Panc1 (cell line): ENCODE measurements around the gene CNNM2.

Experiments used
- POLR2AphosphoS5 ChIP-seq: IDR thresholded peaks from 2 replicates; pipeline ENCODE4 v1.6.1; 2012; ENCODE audit warnings: mild to moderate bottlenecking, low read depth, low read length, moderate library complexity
- REST ChIP-seq, 2 experiments: IDR thresholded peaks; 2 replicates each; pipeline ENCODE4 v1.6.1; 2011 to 2012; ENCODE audit warnings: low read depth in 2 of 2, control low read depth in 1 of 2, low read length in 1 of 2, mild to moderate bottlenecking in 1 of 2, moderate library complexity in 1 of 2; ENCODE audit not compliant: insufficient read depth in 1 of 2
- TF ChIP-seq, protein P1 (sequence below): fragments of 450-650 bp; IDR thresholded peaks from 2 replicates; pipeline ENCODE4 v1.5.1; 2017; ENCODE audit warnings: mild to moderate bottlenecking

DNA sequence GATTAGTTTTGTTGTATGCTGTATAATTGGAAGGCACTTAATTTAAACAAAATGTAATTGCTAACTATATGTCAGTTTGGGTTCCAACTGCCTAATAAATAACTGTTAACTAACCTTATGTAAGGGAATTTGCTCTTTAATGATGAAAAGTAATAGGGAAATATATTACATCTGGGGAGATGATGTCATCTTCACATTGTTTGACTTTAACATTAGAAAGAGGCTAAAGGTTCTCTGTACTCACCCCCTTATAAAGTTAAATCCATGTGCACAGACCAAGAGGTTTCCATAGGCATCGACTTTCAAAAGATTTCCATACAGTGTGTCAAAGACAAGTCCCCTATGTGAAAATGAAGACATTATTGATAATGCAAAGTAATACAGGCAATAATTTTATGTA lies 187.4 kb downstream of the CNNM2 start:
- TF ChIP-seq, protein P1, sequence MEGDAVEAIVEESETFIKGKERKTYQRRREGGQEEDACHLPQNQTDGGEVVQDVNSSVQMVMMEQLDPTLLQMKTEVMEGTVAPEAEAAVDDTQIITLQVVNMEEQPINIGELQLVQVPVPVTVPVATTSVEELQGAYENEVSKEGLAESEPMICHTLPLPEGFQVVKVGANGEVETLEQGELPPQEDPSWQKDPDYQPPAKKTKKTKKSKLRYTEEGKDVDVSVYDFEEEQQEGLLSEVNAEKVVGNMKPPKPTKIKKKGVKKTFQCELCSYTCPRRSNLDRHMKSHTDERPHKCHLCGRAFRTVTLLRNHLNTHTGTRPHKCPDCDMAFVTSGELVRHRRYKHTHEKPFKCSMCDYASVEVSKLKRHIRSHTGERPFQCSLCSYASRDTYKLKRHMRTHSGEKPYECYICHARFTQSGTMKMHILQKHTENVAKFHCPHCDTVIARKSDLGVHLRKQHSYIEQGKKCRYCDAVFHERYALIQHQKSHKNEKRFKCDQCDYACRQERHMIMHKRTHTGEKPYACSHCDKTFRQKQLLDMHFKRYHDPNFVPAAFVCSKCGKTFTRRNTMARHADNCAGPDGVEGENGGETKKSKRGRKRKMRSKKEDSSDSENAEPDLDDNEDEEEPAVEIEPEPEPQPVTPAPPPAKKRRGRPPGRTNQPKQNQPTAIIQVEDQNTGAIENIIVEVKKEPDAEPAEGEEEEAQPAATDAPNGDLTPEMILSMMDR, result no peak
- TF ChIP-seq POLR2AphosphoS5 (no peak), REST (IDR thresholded peaks at IDR 0.05; ENCODE audit: insufficient read depth in 1 of 2, low read depth in 2 of 2, low read length in 1 of 2) (no peak)
